Measurements from ENCODE around the gene RPL5. TPM values are rescaled to one million over a fixed set of nuclear protein-coding genes. Genes with fewer than 3 reads are reported as not detected.

The RPL5 gene
- total and polyA plus RNA-seq, 4 donors: 778 to 3,435 (median 1,388) TPM

DNA sequence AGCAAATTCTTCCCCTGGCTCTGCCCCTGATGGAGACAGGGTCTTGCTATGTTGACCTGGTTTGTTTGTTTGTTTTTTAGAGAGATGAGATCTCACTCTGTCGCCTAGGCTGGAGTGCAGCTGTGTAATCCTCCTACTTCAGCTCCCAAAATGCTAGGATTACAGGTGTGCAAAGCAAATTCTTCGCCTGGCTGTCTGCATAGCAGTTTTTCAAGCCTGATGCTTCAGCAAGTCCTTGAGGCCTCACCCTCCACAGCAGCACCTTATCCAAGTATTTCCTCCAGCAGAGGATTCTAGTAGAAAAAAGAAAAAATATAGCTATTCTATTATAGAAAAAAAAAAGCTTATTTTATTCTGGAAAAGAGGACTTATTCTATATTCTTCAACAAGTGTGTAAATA lies 15.1 kb upstream of the RPL5 start:
- intact Hi-C loops (cut with DNase I): loop anchor here in 1 of 2 donors (5.0 to 10.0 kb wide), 2 partner anchors 69 to 502 kb away; no protein-coding TSS in a partner anchor
- 75 to 76% methylated on average over 2 of the region's 2 CpGs for WGBS, 2 donors
- Histone ChIP-seq H3K27ac (ENCODE audit: low read depth in 1 of 2, low read length in 2 of 2) (no peak overlapping the region), H3K4me3 (ENCODE audit: low read length in 2 of 2) (no peak overlapping the region), H3K36me3 (ENCODE audit: control insufficient read depth in 1 of 2, insufficient read depth in 2 of 2, low read length in 1 of 2) (no peaks in the 10 kb centered on the region), H3K9me3 (ENCODE audit: control insufficient read depth, low read length) (no peaks in the 10 kb centered on the region), H3K27me3 (ENCODE audit: control insufficient read depth in 1 of 2, insufficient read depth in 2 of 2, low read length in 1 of 2) (no peaks in the 10 kb centered on the region), H3K4me1 (ENCODE audit: control insufficient read depth in 1 of 2, insufficient read depth in 2 of 2, low read length in 2 of 2) (no peaks in the 10 kb centered on the region)
- DNase-seq (no peak), ATAC-seq (ENCODE audit: low FRiP score) (no peak)

DNA sequence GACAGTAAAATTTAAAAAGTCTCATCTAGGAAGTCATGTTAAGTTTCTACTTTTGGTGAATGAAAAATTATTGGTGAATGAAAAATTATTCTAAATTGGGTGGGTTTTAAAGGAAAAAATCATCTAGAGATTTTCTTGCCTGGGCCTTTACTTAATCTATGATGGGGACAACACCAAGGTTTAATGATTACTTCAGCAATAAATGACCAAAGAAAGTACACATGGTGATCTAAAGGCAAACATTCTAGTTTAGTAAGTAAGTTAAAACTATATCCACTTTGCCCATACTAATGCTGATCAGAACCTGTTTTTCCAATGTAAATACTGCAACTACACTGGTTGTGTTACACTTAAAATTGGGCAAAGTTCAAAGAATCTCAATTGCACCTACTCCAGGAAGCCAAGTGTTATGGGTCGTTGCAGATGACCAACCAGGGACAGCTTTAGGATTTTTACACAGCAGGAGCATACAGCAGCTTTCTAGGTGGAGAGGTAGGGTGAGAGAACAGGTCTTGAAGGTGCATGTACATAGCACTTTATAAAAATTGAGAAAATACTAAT lies 14.6 kb upstream of the RPL5 start:
- no peaks in the 10 kb centered on the region for H3K27me3 ChIP-seq (ENCODE audit: control insufficient read depth in 1 of 2, insufficient read depth in 2 of 2, low read length in 1 of 2)
- no peaks in the 10 kb centered on the region for H3K4me1 ChIP-seq (ENCODE audit: control insufficient read depth in 1 of 2, insufficient read depth in 2 of 2, low read length in 2 of 2)
- no peak overlapping the region for H3K27ac ChIP-seq (ENCODE audit: low read depth in 1 of 2, low read length in 2 of 2)
- intact Hi-C loops (cut with DNase I): loop anchor here in 1 of 2 donors (5.0 to 10.0 kb wide), 2 partner anchors 70 to 502 kb away; no protein-coding TSS in a partner anchor
- H3K36me3 ChIP-seq (ENCODE audit: control insufficient read depth in 1 of 2, insufficient read depth in 2 of 2, low read length in 1 of 2): no peaks in the 10 kb centered on the region
- H3K4me3 ChIP-seq (ENCODE audit: low read length in 2 of 2): no peak overlapping the region
- no peak for ATAC-seq (ENCODE audit: low FRiP score)
- H3K9me3 ChIP-seq (ENCODE audit: control insufficient read depth, low read length): no peaks in the 10 kb centered on the region
- DNase-seq: no peak
- WGBS, 2 donors: 77 to 82% methylated on average over 1 of the region's 1 CpG

DNA sequence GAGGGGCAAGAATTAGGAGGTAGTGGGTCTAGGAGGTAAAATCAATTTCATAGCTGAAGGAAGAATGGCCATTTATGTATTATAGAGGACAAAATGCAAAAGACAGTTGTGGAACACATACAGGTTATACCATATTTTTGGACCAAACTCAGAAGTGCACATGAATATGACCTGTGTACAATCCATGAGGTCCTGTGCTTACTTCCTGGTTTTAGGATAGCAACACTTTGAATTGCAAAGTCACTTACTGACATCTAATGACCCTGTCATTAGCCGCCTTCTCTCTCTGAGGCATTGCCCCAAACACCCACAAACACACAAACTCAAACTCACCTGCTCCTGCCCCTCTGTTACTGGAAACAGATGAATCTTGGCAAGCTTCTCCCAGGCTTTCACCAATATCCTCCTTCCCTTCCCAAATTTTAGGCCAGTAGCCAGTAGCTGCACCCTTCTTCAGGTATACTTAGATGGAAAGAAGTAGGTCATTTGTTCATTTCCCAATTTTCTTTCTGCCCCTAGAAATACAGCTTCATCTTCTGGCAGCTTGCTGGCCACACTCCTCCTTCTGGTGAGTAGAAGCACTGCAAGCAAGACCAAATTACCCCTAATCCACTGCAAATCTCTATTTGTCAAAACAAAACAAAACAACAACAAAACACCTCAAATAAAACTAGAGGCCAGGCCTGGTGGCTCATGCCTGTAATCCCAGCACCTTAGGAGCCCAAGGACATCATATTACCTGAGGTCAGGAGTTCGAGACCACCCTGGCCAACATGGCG lies 13.7 kb upstream of the RPL5 start:
- DNase-seq (no peak), ATAC-seq (ENCODE audit: low FRiP score) (no peak)
- no peaks in the 10 kb centered on the region for H3K4me1 ChIP-seq (ENCODE audit: control insufficient read depth in 1 of 2, insufficient read depth in 2 of 2, low read length in 2 of 2)
- WGBS, 2 donors: 98% methylated on average over 3 of the region's 3 CpGs
- H3K27me3 ChIP-seq (ENCODE audit: control insufficient read depth in 1 of 2, insufficient read depth in 2 of 2, low read length in 1 of 2): no peaks in the 10 kb centered on the region
- H3K4me3 ChIP-seq (ENCODE audit: low read length in 2 of 2): no peak overlapping the region
- H3K27ac ChIP-seq (ENCODE audit: low read depth in 1 of 2, low read length in 2 of 2): no peak overlapping the region
- H3K36me3 ChIP-seq (ENCODE audit: control insufficient read depth in 1 of 2, insufficient read depth in 2 of 2, low read length in 1 of 2): no peaks in the 10 kb centered on the region
- intact Hi-C loops (cut with DNase I): loop anchor here (2.0 to 10.0 kb wide), 3 partner anchors 69 to 503 kb away; no protein-coding TSS in a partner anchor
- H3K9me3 ChIP-seq (ENCODE audit: control insufficient read depth, low read length): no peaks in the 10 kb centered on the region

DNA sequence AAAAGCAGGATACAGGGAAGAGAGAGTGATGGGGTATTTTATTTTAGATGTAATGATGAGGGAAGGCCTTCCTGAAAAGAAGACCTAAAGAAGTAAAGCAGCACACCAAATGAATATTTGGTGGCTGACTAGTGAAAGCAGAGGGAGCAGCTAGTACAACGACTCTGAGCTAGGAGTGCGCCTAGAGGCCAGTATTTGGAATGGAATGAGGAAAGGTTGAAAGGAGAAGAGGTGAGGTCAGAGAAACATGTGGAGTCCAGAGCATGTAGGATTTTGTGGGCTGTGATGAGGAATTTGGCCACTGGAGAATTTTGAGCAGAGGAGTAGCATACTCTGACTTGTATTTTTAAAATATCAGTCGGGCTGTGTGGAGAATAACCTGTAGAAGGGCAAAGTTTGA lies 11.8 kb upstream of the RPL5 start:
- no peaks in the 10 kb centered on the region for H3K9me3 ChIP-seq (ENCODE audit: control insufficient read depth, low read length)
- no peaks in the 10 kb centered on the region for H3K4me1 ChIP-seq (ENCODE audit: control insufficient read depth in 1 of 2, insufficient read depth in 2 of 2, low read length in 2 of 2)
- no peak overlapping the region for H3K27ac ChIP-seq (ENCODE audit: low read depth in 1 of 2, low read length in 2 of 2)
- WGBS, 2 donors: 63 to 66% methylated on average over 3 of the region's 3 CpGs
- ATAC-seq (ENCODE audit: low FRiP score): no peak
- DNase-seq: no peak
- no peaks in the 10 kb centered on the region for H3K36me3 ChIP-seq (ENCODE audit: control insufficient read depth in 1 of 2, insufficient read depth in 2 of 2, low read length in 1 of 2)
- intact Hi-C loops (cut with DNase I): no loop called here
- no peak overlapping the region for H3K4me3 ChIP-seq (ENCODE audit: low read length in 2 of 2)
- no peaks in the 10 kb centered on the region for H3K27me3 ChIP-seq (ENCODE audit: control insufficient read depth in 1 of 2, insufficient read depth in 2 of 2, low read length in 1 of 2)

DNA sequence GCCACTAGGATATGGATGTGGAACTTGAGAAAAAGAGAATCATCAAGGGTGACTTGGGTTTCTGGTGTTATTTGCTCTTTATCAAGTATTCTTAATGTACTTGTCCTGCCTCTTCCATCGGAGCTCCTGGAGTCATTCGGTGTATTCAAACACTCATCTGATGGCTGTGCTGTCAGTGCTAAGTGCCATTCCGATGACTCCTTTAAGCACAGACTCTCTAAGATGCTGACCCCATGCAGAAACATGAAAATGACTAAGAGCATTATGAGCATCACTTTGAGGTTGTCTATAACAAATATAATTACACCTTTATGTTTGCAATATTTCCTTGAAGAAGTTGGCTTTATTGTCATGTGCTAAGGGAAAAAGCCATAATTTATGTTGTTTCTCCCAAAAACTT lies 11.3 kb upstream of the RPL5 start:
- Histone ChIP-seq H3K27me3 (ENCODE audit: control insufficient read depth in 1 of 2, insufficient read depth in 2 of 2, low read length in 1 of 2) (no peaks in the 10 kb centered on the region), H3K4me1 (ENCODE audit: control insufficient read depth in 1 of 2, insufficient read depth in 2 of 2, low read length in 2 of 2) (no peaks in the 10 kb centered on the region), H3K9me3 (ENCODE audit: control insufficient read depth, low read length) (no peaks in the 10 kb centered on the region), H3K36me3 (ENCODE audit: control insufficient read depth in 1 of 2, insufficient read depth in 2 of 2, low read length in 1 of 2) (no peaks in the 10 kb centered on the region), H3K4me3 (ENCODE audit: low read length in 2 of 2) (no peak overlapping the region), H3K27ac (ENCODE audit: low read depth in 1 of 2, low read length in 2 of 2) (no peak overlapping the region)
- ATAC-seq (ENCODE audit: low FRiP score) (no peak), DNase-seq (no peak)
- WGBS, 2 donors: 85 to 91% methylated on average over 3 of the region's 3 CpGs
- intact Hi-C loops (cut with DNase I): no loop called here

DNA sequence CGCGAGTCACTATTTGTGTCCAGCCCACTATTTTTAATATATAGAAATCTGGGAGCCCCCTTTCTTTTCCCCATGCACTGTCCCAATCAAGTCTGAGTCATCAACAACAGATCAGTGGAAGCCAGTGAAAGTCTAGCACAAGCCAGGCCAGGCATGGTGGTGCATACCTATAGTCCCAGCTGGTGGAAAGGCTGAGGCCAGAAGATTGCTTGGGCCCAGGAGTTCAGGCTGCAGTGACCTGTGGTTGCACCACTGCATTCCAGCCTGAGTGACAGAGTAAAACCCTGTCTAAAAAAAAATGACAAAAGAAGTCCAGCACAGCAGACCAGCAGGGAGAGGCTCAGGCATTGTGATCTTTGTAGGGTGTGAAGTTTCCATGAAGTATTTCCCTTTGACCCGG lies 9.0 kb upstream of the RPL5 start:
- Histone ChIP-seq H3K36me3 (ENCODE audit: control insufficient read depth in 1 of 2, insufficient read depth in 2 of 2, low read length in 1 of 2) (no peaks in the 10 kb centered on the region), H3K4me3 (ENCODE audit: low read length in 2 of 2) (no peak overlapping the region), H3K9me3 (ENCODE audit: control insufficient read depth, low read length) (no peaks in the 10 kb centered on the region), H3K4me1 (ENCODE audit: control insufficient read depth in 1 of 2, insufficient read depth in 2 of 2, low read length in 2 of 2) (no peaks in the 10 kb centered on the region), H3K27me3 (ENCODE audit: control insufficient read depth in 1 of 2, insufficient read depth in 2 of 2, low read length in 1 of 2) (no peaks in the 10 kb centered on the region), H3K27ac (ENCODE audit: low read depth in 1 of 2, low read length in 2 of 2) (no peak overlapping the region)
- ATAC-seq (ENCODE audit: low FRiP score) (no peak), DNase-seq (no peak)
- intact Hi-C loops (cut with DNase I): no loop called here
- WGBS, 2 donors: 88% methylated on average over 3 of the region's 3 CpGs

DNA sequence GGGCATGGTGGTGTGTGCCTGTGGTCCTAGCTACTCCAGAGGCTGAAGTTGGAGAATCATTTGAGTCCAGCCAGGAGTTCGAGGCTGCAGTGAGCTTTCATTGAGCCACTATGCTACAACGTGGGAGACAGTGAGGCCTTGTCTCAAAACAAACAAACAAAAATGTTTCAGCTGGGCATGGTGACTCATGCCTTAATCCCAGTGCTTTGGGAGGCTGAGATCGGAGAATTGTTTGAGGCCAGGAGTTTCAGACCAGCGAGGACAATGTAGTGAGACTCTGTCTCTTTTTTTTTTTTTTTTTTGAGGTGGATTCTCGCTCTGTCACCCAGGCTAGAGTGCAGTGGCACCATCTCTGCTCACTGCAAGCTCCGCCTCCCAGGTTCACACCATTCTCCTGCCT lies 5.0 kb upstream of the RPL5 start:
- no peak for DNase-seq
- Histone ChIP-seq H3K36me3 (ENCODE audit: control insufficient read depth in 1 of 2, insufficient read depth in 2 of 2, low read length in 1 of 2) (no peaks in the 10 kb centered on the region), H3K27me3 (ENCODE audit: control insufficient read depth in 1 of 2, insufficient read depth in 2 of 2, low read length in 1 of 2) (no peaks in the 10 kb centered on the region), H3K27ac (ENCODE audit: low read depth in 1 of 2, low read length in 2 of 2) (no peak overlapping the region), H3K9me3 (ENCODE audit: control insufficient read depth, low read length) (no peaks in the 10 kb centered on the region), H3K4me1 (ENCODE audit: control insufficient read depth in 1 of 2, insufficient read depth in 2 of 2, low read length in 2 of 2) (no peaks in the 10 kb centered on the region), H3K4me3 (ENCODE audit: low read length in 2 of 2) (no peak overlapping the region)
- ATAC-seq (ENCODE audit: low FRiP score): no peak
- intact Hi-C loops (cut with DNase I): no loop called here
- WGBS, 2 donors: 70 to 74% methylated on average over 5 to 6 of the region's 6 CpGs

DNA sequence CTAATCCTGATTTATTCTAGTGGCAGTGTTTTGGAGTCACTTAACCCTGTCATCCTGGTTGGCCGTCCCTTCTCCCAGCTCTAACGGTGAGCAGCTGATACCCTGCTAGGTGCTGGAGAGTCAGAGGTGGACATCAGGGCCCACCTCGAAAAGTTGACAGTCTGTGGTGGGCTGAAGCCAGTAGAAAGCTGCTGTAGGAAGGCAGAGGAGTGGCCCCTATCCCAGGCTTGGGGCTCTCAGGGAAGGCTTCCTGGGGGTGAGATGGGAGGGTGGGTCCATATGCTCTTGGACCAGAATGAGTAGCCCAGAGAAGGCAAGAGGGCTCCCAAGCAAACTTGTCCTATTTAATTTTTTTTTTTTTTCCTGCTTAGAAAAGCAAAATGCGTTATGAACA lies 475 bp upstream of the RPL5 start:
- WGBS, 2 donors: 51 to 53% methylated on average over 4 of the region's 4 CpGs
- no peaks in the 10 kb centered on the region for H3K9me3 ChIP-seq (ENCODE audit: control insufficient read depth, low read length)
- H3K27ac ChIP-seq (ENCODE audit: low read depth in 1 of 2, low read length in 2 of 2): no peak overlapping the region
- intact Hi-C loops (cut with DNase I): loop anchor here (5.0 to 10.0 kb wide), 2 partner anchors 49 to 527 kb away; no protein-coding TSS in a partner anchor
- ATAC-seq (ENCODE audit: low FRiP score) (no peak), DNase-seq (no peak)
- H3K27me3 ChIP-seq (ENCODE audit: control insufficient read depth in 1 of 2, insufficient read depth in 2 of 2, low read length in 1 of 2): no peaks in the 10 kb centered on the region
- H3K4me3 ChIP-seq (ENCODE audit: low read length in 2 of 2): no peak overlapping the region
- peaks cover 0 to 2% of the 10 kb centered on the region in 2 donors for H3K4me1 ChIP-seq (ENCODE audit: control insufficient read depth in 1 of 2, insufficient read depth in 2 of 2, low read length in 2 of 2)
- H3K36me3 ChIP-seq (ENCODE audit: control insufficient read depth in 1 of 2, insufficient read depth in 2 of 2, low read length in 1 of 2): peaks cover 0 to 5% of the 10 kb centered on the region in 2 donors
